ENCODE data around the gene IVNS1ABP. TPM values are rescaled to one million over a fixed set of nuclear protein-coding genes. Genes with fewer than 3 reads are reported as not detected.
"Not testable (repeated sequence)": the region's sequence is repeated elsewhere in the genome, so short reads cannot be mapped to it uniquely, and the experiment has no call there.

The IVNS1ABP gene
- polyA plus RNA-seq, 4 donors, result 298 to 355 (median 341) TPM

GRCh38 chr1:185260611-185261010, 56.4 kb downstream of the IVNS1ABP start:
- DNase-seq (ENCODE audit: low read depth in 4 of 4, low spot score in 3 of 4), result no peak

- no peak for DNase-seq (ENCODE audit: low read depth in 4 of 4, low spot score in 3 of 4)
These were observed 58.4 kb downstream of the IVNS1ABP start for GRCh38 chr1:185258676-185259075.

DNA sequence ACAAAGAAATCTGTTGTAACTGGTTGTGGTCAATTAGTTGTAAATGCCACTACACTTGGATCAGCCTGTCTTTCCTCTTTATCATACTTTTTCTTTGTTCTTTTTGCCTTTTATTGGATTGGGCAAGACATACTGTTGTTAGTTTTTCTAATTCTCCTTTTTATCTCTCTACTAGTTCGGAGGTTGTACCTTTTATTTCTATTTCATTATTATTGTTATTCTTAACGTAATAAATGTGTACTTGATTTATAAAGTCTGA, 59.2 kb downstream of the IVNS1ABP start:
- no peak for DNase-seq (ENCODE audit: low read depth in 4 of 4, low spot score in 3 of 4)

GRCh38 chr1:185257116-185257949, 59.7 kb downstream of the IVNS1ABP start:
- not testable (repeated sequence) for DNase-seq (ENCODE audit: low read depth in 4 of 4, low spot score in 3 of 4)

- not testable (repeated sequence) for DNase-seq (ENCODE audit: low read depth in 4 of 4, low spot score in 3 of 4)
These were observed 61.4 kb downstream of the IVNS1ABP start for GRCh38 chr1:185255595-185255994.

- DNase-seq (ENCODE audit: low read depth in 4 of 4, low spot score in 3 of 4), result not testable (repeated sequence)
These were observed 64.6 kb downstream of the IVNS1ABP start for GRCh38 chr1:185252404-185252803.

DNA sequence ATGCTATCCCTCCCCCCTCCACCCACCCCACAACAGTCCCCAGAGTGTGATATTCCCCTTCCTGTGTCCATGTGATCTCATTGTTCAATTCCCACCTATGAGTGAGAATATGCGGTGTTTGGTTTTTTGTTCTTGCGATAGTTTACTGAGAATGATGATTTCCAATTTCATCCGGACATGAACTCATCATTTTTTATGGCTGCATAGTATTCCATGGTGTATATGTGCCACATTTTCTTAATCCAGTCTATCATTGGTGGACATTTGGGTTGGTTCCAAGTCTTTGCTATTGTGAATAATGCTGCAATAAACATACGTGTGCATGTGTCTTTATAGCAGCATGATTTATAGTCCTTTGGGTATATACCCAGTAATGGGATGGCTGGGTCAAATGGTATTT, 65.1 kb downstream of the IVNS1ABP start:
- DNase-seq (ENCODE audit: low read depth in 4 of 4, low spot score in 3 of 4), result not testable (repeated sequence)

DNA sequence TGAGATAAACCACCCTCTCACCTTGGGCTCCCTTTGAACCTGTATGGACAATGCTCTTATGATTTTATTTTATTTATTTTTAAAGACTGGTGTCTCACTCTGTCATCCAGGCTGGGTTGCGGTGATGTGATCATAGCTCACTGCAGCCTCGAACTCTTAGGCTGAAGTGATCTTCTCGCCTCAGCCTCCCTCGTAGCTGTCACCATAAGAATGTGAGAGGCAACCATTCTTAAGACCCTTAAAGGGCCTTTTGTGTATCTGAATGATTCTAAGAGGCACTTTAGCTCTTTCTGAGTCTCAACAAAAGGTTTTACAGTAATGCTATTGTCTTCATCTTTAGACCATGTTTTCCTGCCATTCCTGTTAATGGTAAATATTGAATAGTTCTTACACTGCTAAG, 67.0 kb downstream of the IVNS1ABP start:
- no peak for DNase-seq (ENCODE audit: low read depth in 4 of 4, low spot score in 3 of 4)

DNA sequence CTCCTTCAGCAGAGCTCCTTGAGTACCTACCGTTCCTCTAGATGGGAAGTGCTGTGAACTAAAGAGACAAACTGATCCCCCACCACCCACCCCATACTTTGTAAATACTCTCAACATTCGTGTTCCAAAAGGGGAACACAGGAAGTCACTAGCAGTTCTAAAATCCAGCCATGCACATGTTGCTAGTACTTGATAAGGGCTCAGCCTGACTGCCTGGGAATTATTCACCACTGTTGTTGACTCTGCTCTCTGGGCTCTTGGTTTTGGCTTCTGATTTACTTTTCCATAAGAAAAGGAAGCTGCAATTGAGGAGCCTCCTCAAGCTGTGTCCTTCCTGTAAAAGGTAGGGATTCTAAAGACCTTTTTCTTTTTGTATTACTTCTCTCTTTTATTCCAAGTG, 67.5 kb downstream of the IVNS1ABP start:
- no peak for DNase-seq (ENCODE audit: low read depth in 4 of 4, low spot score in 3 of 4)

Other genes with a start within 250 kb of the IVNS1ABP start
- gene TRMT1L, start 160.3 kb downstream of the IVNS1ABP start, polyA plus RNA-seq (ENCODE audit: insufficient read length in 4 of 4), result 10 to 100 TPM; 21.8 to 25.7 (median 25.4) TPM
- 10 to 100 TPM in 2 of 4 donors, 1 to 10 TPM in 2; 8.9 to 12.0 (median 9.9) TPM for gene SWT1, start 160.1 kb downstream of the IVNS1ABP start, polyA plus RNA-seq (ENCODE audit: insufficient read length in 4 of 4)